NCI-H69 (cell line): ENCODE data around the gene MYRFL.
"Not testable (repeated sequence)": the region's sequence is repeated elsewhere in the genome, so short reads cannot be mapped to it uniquely, and the experiment has no call there.

Experiments
- DNase-seq: peaks from one replicate; lab custom pipeline; 2025; lab: John Stamatoyannopoulos, UW

The MYRFL gene

GRCh38 chr12:69988481-69989321, 163.7 kb downstream of the MYRFL start:
- no peak for DNase-seq

GRCh38 chr12:69991690-69992288, 166.8 kb downstream of the MYRFL start:
- peak; percentile 44 for DNase-seq

GRCh38 chr12:69993433-69993832, 168.4 kb downstream of the MYRFL start:
- no peak for DNase-seq

- DNase-seq = not testable (repeated sequence)
These were observed 169.1 kb downstream of the MYRFL start for GRCh38 chr12:69994086-69994485.

GRCh38 chr12:69994724-69995173, 169.7 kb downstream of the MYRFL start:
- DNase-seq = peak; percentile 21

- no peak for DNase-seq
These were observed 171.2 kb downstream of the MYRFL start for GRCh38 chr12:69996241-69996640.

- no peak for DNase-seq
These were observed 171.7 kb downstream of the MYRFL start for GRCh38 chr12:69996722-69997121.

GRCh38 chr12:69998011-69998410, 173.0 kb downstream of the MYRFL start:
- DNase-seq = no peak

GRCh38 chr12:69998922-69999321, 173.9 kb downstream of the MYRFL start:
- DNase-seq = peak; percentile 97

- no peak for DNase-seq
These were observed 174.5 kb downstream of the MYRFL start for GRCh38 chr12:69999561-69999960.

GRCh38 chr12:70002097-70002911, 177.3 kb downstream of the MYRFL start:
- DNase-seq = peak; percentile 55

GRCh38 chr12:70002912-70003255, 177.9 kb downstream of the MYRFL start:
- DNase-seq = peak; percentile 55

GRCh38 chr12:70005864-70006618, 181.0 kb downstream of the MYRFL start:
- peak; percentile 51 for DNase-seq

GRCh38 chr12:70006619-70006973, 181.6 kb downstream of the MYRFL start:
- no peak for DNase-seq

- peak; percentile 6 for DNase-seq
These were observed 182.7 kb downstream of the MYRFL start for GRCh38 chr12:70007687-70008086.
